CD8-positive, alpha-beta memory T cell (primary cell): ENCODE measurements around the gene SLC6A17. TPM values are rescaled to one million over a fixed set of nuclear protein-coding genes. Genes with fewer than 3 reads are reported as not detected.

Source experiments
- CTCF ChIA-PET: fragments of 350-600 bp; sonication (Branson Sonifier 250); formaldehyde crosslinking; loops from one replicate; lab custom pipeline; 2021; ENCODE audit warnings: antibody characterized with exemption; lab: Charles Lee
- POLR2A ChIA-PET: fragments of 350-600 bp; sonication (Branson Sonifier 250); formaldehyde crosslinking; loops from one replicate; lab custom pipeline; 2021; ENCODE audit warnings: antibody characterized with exemption; lab: Charles Lee
- DNase-seq, 5 donors: peaks; one replicate each; pipeline versions ENCODE4 v3.0.0 to v3.0.0-alpha.2; 2020 to 2022; ENCODE audit warnings: mixed read lengths in 1 of 5
- H3K27ac ChIP-seq: one replicate; pipeline ENCODE4 v1.7.0; 2013; ENCODE audit warnings: low read depth, mild to moderate bottlenecking, low read length, moderate library complexity
- H3K27me3 ChIP-seq: 2 replicates; pipeline ENCODE4 v1.7.0; 2013; ENCODE audit warnings: low read length, mild to moderate bottlenecking; ENCODE audit not compliant: insufficient read depth, poor library complexity, severe bottlenecking
- H3K36me3 ChIP-seq: 2 replicates; pipeline ENCODE4 v1.7.0; 2013; ENCODE audit warnings: mild to moderate bottlenecking, low read length, moderate library complexity; ENCODE audit not compliant: insufficient read depth
- H3K4me1 ChIP-seq: 2 replicates; pipeline ENCODE4 v1.7.0; 2013; ENCODE audit warnings: mild to moderate bottlenecking, low read length, moderate library complexity; ENCODE audit not compliant: insufficient read depth
- H3K4me3 ChIP-seq: 2 replicates; pipeline ENCODE4 v1.7.0; 2013; ENCODE audit warnings: mild to moderate bottlenecking, low read length
- H3K9me3 ChIP-seq: 2 replicates; pipeline ENCODE4 v1.7.0; 2013; ENCODE audit warnings: mild to moderate bottlenecking, low read length
- H3K27ac Mint-ChIP-seq, 8 donors: one replicate each; pipeline ENCODE4 v1.8.0; 2020 to 2021; ENCODE audit warnings: mixed read lengths in 8 of 8, mild to moderate bottlenecking in 6 of 8, inconsistent platforms in 3 of 8, moderate library complexity in 3 of 8
- H3K27me3 Mint-ChIP-seq, 2 donors: one replicate each; pipeline ENCODE4 v1.8.0; 2020 to 2021; ENCODE audit warnings: mixed read lengths in 2 of 2, mild to moderate bottlenecking in 1 of 2, moderate library complexity in 1 of 2
- H3K36me3 Mint-ChIP-seq, 3 donors: one replicate each; pipeline ENCODE4 v1.8.0; 2020 to 2021; ENCODE audit warnings: mixed read lengths in 3 of 3, inconsistent platforms in 1 of 3, mild to moderate bottlenecking in 1 of 3
- H3K4me1 Mint-ChIP-seq, 3 donors: one replicate each; pipeline ENCODE4 v1.8.0; 2020 to 2021; ENCODE audit warnings: mixed read lengths in 3 of 3, inconsistent platforms in 1 of 3, mild to moderate bottlenecking in 1 of 3
- H3K4me3 Mint-ChIP-seq, 7 donors: one replicate each; pipeline ENCODE4 v1.8.0; 2020 to 2021; ENCODE audit warnings: mixed read lengths in 7 of 7, mild to moderate bottlenecking in 6 of 7, moderate library complexity in 4 of 7, inconsistent platforms in 2 of 7
- H3K9me3 Mint-ChIP-seq, 5 donors: one replicate each; pipeline ENCODE4 v1.8.0; 2020 to 2022; ENCODE audit warnings: mixed read lengths in 5 of 5, mild to moderate bottlenecking in 3 of 5, moderate library complexity in 2 of 5, inconsistent platforms in 1 of 5
- polyA plus RNA-seq: library from polyadenylated mRNA; unstranded; fragments of 300-500 nt; fragmentation: Illumina TruSeq; gene quantifications from one replicate; pipeline ENCODE4 v1.2.3, GENCODE V29; 2021
- total RNA-seq, 2 experiments: library from RNA; stranded (reverse); gene quantifications; one replicate each; pipeline ENCODE4 v1.2.3, GENCODE V29; 2021

SLC6A17 gene
- total and polyA plus RNA-seq, 3 experiments from 2014 or later: 0.07 TPM; not detected in 1

DNA sequence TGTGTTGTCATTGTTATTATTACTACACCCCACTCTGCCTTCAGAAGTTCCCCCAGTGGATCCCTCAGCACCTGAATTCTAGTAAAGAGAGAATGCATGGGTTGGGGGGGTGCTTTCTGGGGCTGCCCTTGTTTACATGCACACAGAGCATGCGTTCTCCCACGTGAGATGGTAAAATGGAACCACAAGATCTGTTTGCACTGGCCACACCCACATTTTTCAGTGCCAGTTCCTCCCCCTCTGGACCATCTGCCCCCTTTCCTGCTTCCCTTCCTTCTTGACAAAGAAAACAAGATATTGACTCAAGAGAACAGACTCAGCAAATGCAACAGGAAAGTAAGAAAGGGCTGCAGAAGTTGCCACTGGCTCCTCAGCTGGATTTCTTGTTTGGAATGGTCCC, 8.9 kb downstream of the SLC6A17 start:
- ChIA-PET POLR2A (no interaction called here), CTCF (no interaction called here)
- Mint-ChIP-seq H3K36me3 (peaks cover 0 to 3% (median 0%) of the 10 kb centered on the region in 3 donors), H3K9me3 (peaks cover 0 to 8% (median 2%) of the 10 kb centered on the region in 5 donors), H3K27ac (no peak overlapping the region), H3K27me3 (peaks cover 41 to 80% of the 10 kb centered on the region in 2 donors), H3K4me1 (no peaks in the 10 kb centered on the region), H3K4me3 (no peak overlapping the region)
- H3K9me3 ChIP-seq: no peaks in the 10 kb centered on the region
- no peak overlapping the region for H3K4me3 ChIP-seq
- H3K27ac ChIP-seq: no peak overlapping the region
- H3K36me3 ChIP-seq: no peaks in the 10 kb centered on the region
- peaks cover 9% of the 10 kb centered on the region for H3K27me3 ChIP-seq
- DNase-seq: no peak
- no peaks in the 10 kb centered on the region for H3K4me1 ChIP-seq

DNA sequence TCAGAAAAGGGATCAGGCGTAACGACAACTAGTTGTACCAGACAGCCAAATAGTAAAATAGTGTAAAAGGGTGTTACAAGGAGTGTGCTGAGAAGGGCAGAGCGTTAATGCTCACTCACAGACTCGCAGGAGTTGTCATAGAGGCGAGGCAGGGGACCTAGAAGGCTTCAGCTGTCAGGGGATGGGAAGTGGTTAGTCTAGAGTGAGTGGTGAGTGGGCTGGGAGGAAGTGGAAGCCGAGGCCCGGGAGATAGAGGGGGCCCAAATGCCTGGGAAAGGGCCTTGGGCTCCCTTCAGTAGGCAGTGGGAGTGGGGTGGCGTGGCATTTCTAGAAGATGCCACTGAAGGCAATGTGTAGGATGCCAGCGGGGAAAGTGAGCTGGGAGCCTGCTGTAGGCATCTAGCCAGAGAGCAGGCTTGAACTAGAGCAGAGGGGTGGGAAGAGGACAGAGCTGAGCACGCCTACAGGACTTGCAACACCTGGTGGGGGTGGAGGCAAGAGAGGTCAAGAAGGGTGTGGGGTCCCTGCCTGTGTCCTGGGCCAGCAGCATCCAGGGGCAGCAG, 10.3 kb downstream of the SLC6A17 start:
- H3K27ac Mint-ChIP-seq: peak overlapping the region in 1 of 8 donors; percentile 48
- H3K27ac ChIP-seq: no peak overlapping the region
- H3K9me3 Mint-ChIP-seq: peaks cover 0 to 8% (median 2%) of the 10 kb centered on the region in 5 donors
- H3K9me3 ChIP-seq: no peaks in the 10 kb centered on the region
- POLR2A ChIA-PET: no interaction called here
- H3K27me3 Mint-ChIP-seq: peaks cover 34 to 69% of the 10 kb centered on the region in 2 donors
- no peak overlapping the region for H3K4me3 Mint-ChIP-seq
- H3K4me1 Mint-ChIP-seq: no peaks in the 10 kb centered on the region
- CTCF ChIA-PET: no interaction called here
- no peaks in the 10 kb centered on the region for H3K36me3 ChIP-seq
- H3K36me3 Mint-ChIP-seq: peaks cover 0 to 3% (median 0%) of the 10 kb centered on the region in 3 donors
- no peak overlapping the region for H3K4me3 ChIP-seq
- H3K4me1 ChIP-seq: no peaks in the 10 kb centered on the region
- H3K27me3 ChIP-seq: peaks cover 4% of the 10 kb centered on the region
- no peak for DNase-seq

DNA sequence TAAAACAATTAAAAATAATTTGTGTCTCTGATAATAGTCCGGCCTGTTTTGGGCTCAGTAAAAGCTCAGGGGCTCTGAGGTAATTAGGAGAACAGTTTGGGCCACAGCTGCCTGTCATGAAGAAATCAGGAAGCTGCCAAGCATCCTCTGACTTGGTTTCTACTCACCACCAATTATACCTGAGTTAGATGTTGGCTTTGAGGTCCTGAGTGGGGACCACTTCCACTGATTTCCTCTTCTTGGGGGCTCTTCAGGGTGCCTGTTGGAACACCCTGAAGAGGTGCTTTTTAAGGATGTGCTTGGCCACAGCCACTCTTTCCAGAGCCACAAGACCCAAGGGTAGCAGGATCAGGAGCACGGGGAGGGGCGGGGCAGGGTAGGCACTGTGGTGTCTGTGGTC, 10.9 kb downstream of the SLC6A17 start:
- H3K4me3 Mint-ChIP-seq: no peak overlapping the region
- H3K4me3 ChIP-seq: no peak overlapping the region
- DNase-seq: no peak
- no peaks in the 10 kb centered on the region for H3K4me1 ChIP-seq
- no peaks in the 10 kb centered on the region for H3K4me1 Mint-ChIP-seq
- H3K27ac Mint-ChIP-seq: no peak overlapping the region
- H3K9me3 ChIP-seq: no peaks in the 10 kb centered on the region
- H3K27ac ChIP-seq: no peak overlapping the region
- H3K9me3 Mint-ChIP-seq: peaks cover 0 to 8% (median 2%) of the 10 kb centered on the region in 5 donors
- H3K36me3 Mint-ChIP-seq: peaks cover 0 to 3% (median 0%) of the 10 kb centered on the region in 3 donors
- peaks cover 33 to 64% of the 10 kb centered on the region in 2 donors for H3K27me3 Mint-ChIP-seq
- ChIA-PET POLR2A (no interaction called here), CTCF (no interaction called here)
- H3K27me3 ChIP-seq: peaks cover 4% of the 10 kb centered on the region
- H3K36me3 ChIP-seq: no peaks in the 10 kb centered on the region

DNA sequence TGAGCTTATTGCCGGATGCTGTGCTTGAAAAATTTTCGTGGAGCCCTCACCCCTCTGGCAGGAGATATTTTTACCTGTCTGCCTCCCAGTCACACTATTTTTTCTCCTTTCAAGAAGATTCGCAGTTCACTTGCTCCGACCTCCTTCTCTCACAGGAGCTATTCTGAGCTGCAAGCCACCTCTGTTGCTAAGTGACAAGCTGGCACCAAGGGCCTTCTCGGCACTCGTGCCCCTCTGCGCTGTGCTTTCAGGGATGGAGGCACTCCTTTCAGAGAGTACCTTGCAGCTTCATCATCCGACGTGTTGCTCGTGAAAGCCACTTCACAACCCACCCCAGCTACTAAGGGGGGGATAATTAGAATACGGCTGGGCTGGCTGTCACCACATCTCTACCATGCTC, 11.6 kb downstream of the SLC6A17 start:
- Histone ChIP-seq H3K27ac (no peak overlapping the region), H3K36me3 (no peaks in the 10 kb centered on the region), H3K4me3 (no peak overlapping the region), H3K4me1 (no peaks in the 10 kb centered on the region), H3K27me3 (peaks cover 4% of the 10 kb centered on the region), H3K9me3 (no peaks in the 10 kb centered on the region)
- Mint-ChIP-seq H3K27ac (no peak overlapping the region), H3K4me1 (no peaks in the 10 kb centered on the region), H3K4me3 (no peak overlapping the region), H3K36me3 (peaks cover 0 to 3% (median 0%) of the 10 kb centered on the region in 3 donors), H3K9me3 (peaks cover 0 to 8% (median 2%) of the 10 kb centered on the region in 5 donors), H3K27me3 (peaks cover 27 to 57% of the 10 kb centered on the region in 2 donors)
- no peak for DNase-seq
- ChIA-PET POLR2A (no interaction called here), CTCF (no interaction called here)

DNA sequence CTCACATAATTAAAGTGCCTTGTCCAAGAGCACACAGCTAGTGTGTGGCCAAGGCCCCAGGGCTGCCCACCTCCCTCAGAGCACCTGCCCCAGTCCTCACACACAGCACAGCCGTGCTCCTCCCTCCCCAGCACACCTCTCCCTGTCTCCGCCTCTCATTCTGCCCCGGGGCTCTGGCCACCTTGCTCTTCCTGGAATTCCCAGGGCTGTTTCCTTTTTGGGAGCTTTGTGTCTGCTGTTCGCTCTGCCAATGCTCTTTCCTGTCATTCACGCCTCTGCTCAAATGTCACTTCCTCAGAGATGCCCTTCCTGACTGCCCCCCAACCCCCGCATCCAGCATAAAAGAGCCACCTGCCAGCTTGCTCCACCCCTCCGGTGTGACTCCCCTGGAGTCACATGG, 13.3 kb downstream of the SLC6A17 start:
- H3K4me1 Mint-ChIP-seq: no peaks in the 10 kb centered on the region
- H3K9me3 ChIP-seq: no peaks in the 10 kb centered on the region
- peaks cover 0 to 2% (median 0%) of the 10 kb centered on the region in 3 donors for H3K36me3 Mint-ChIP-seq
- peaks cover 4% of the 10 kb centered on the region for H3K27me3 ChIP-seq
- no peak for DNase-seq
- H3K36me3 ChIP-seq: no peaks in the 10 kb centered on the region
- CTCF ChIA-PET: no interaction called here
- no peak overlapping the region for H3K27ac Mint-ChIP-seq
- POLR2A ChIA-PET: no interaction called here
- no peaks in the 10 kb centered on the region for H3K4me1 ChIP-seq
- H3K4me3 Mint-ChIP-seq: no peak overlapping the region
- peaks cover 21 to 49% of the 10 kb centered on the region in 2 donors for H3K27me3 Mint-ChIP-seq
- H3K9me3 Mint-ChIP-seq: peaks cover 0 to 8% (median 0%) of the 10 kb centered on the region in 5 donors
- H3K27ac ChIP-seq: no peak overlapping the region
- no peak overlapping the region for H3K4me3 ChIP-seq

DNA sequence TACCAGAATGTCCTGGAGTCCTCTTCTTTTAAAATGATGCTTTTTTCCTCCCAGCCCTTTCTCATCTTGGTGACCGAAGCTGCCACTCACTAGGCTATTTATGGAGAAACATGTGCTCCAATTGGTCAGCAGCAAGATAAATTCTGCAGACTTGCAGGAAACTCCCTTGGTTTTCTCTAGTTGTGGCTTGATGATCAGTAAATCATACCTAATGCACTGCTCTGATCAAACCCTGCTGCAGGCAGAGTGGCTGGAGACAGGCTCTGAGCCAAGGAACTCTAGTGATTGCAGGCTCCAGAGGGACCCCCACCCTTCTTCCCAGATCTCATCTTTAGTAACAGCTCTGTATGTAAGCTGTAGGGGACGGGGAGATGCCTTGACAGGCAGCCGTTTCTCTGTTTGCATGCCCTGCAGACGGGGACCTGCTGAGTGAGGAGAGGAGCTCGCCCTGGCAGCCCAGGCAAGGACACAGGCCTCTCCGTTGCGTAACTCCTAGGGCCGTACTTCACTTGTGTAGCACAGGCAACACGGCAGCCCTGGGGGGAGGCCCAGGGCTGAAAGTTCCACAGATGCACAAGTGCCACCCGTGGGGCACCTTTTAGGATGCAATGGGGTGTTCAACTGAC, 14.5 kb downstream of the SLC6A17 start:
- Mint-ChIP-seq H3K27ac (no peak overlapping the region), H3K27me3 (peaks cover 14 to 36% of the 10 kb centered on the region in 2 donors), H3K4me3 (no peak overlapping the region), H3K4me1 (no peaks in the 10 kb centered on the region), H3K9me3 (peaks cover 0 to 8% (median 0%) of the 10 kb centered on the region in 5 donors), H3K36me3 (peaks cover 0 to 2% (median 0%) of the 10 kb centered on the region in 3 donors)
- Histone ChIP-seq H3K27ac (no peak overlapping the region), H3K4me1 (no peaks in the 10 kb centered on the region), H3K27me3 (peaks cover 4% of the 10 kb centered on the region), H3K36me3 (no peaks in the 10 kb centered on the region), H3K9me3 (no peaks in the 10 kb centered on the region), H3K4me3 (no peak overlapping the region)
- POLR2A ChIA-PET: no interaction called here
- CTCF ChIA-PET: no interaction called here
- no peak for DNase-seq

DNA sequence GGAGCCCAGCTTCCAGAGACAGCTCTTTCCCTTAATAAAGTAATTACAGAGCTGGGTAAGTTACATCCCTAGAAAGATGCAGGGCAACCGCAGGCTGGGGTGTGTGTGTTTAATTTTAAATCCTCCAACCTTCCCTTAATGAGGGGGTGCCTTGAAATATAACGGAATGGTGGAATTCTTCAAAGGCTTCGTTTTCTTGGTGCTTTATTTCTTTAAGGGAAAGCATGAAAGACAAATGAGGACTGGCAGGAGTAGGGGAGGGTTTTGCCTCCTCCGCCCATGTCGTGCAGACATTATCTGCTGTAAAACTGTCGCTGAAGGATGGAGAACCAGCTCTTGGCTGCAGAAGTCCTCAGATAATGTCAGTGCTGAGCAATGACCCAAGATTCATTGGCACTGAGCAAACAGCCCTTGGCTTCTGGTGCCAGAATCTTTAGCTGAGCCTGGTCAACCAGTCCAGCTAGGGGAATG, 15.5 kb downstream of the SLC6A17 start:
- Mint-ChIP-seq H3K9me3 (peaks cover 0 to 4% (median 0%) of the 10 kb centered on the region in 5 donors), H3K4me3 (no peak overlapping the region), H3K36me3 (no peaks in the 10 kb centered on the region), H3K27me3 (peaks cover 10 to 27% of the 10 kb centered on the region in 2 donors), H3K27ac (no peak overlapping the region), H3K4me1 (no peaks in the 10 kb centered on the region)
- no peak for DNase-seq
- Histone ChIP-seq H3K36me3 (no peaks in the 10 kb centered on the region), H3K27me3 (peaks cover 4% of the 10 kb centered on the region), H3K9me3 (no peaks in the 10 kb centered on the region), H3K27ac (no peak overlapping the region), H3K4me1 (no peaks in the 10 kb centered on the region), H3K4me3 (no peak overlapping the region)
- CTCF ChIA-PET: no interaction called here
- POLR2A ChIA-PET: no interaction called here

DNA sequence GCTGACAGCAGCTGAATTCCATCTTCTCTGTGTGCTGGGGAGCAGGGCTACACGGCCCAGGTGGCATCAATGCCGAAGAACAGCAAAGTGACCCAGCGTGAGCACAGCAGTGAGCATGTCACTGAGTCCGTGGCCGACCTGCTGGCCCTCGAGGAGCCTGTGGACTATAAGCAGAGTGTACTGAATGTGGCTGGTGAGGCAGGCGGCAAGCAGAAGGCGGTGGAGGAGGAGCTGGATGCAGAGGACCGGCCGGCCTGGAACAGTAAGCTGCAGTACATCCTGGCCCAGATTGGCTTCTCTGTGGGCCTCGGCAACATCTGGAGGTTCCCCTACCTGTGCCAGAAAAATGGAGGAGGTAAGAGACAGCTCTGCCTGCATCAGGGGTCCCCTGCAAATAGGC, 16.6 kb downstream of the SLC6A17 start:
- DNase-seq: no peak
- no peaks in the 10 kb centered on the region for H3K36me3 ChIP-seq
- H3K27me3 ChIP-seq: peaks cover 4% of the 10 kb centered on the region
- peaks cover 6 to 24% of the 10 kb centered on the region in 2 donors for H3K27me3 Mint-ChIP-seq
- POLR2A ChIA-PET: no interaction called here
- CTCF ChIA-PET: interaction anchor here (0.7 kb wide), 1 partner anchor 1387 kb away, joined by 3 read pairs; no protein-coding TSS in a partner anchor
- H3K9me3 ChIP-seq: no peaks in the 10 kb centered on the region
- H3K9me3 Mint-ChIP-seq: peaks cover 0 to 3% (median 0%) of the 10 kb centered on the region in 5 donors
- no peaks in the 10 kb centered on the region for H3K4me1 ChIP-seq
- no peak overlapping the region for H3K27ac ChIP-seq
- H3K4me3 Mint-ChIP-seq: no peak overlapping the region
- H3K4me1 Mint-ChIP-seq: no peaks in the 10 kb centered on the region
- no peaks in the 10 kb centered on the region for H3K36me3 Mint-ChIP-seq
- no peak overlapping the region for H3K4me3 ChIP-seq
- no peak overlapping the region for H3K27ac Mint-ChIP-seq
